ENCODE results near the gene LHX2. TPM values are rescaled to one million over a fixed set of nuclear protein-coding genes. Genes with fewer than 3 reads are reported as not detected.

Gene LHX2
- total RNA-seq, 1 donor from 2014 or later, result not detected

DNA sequence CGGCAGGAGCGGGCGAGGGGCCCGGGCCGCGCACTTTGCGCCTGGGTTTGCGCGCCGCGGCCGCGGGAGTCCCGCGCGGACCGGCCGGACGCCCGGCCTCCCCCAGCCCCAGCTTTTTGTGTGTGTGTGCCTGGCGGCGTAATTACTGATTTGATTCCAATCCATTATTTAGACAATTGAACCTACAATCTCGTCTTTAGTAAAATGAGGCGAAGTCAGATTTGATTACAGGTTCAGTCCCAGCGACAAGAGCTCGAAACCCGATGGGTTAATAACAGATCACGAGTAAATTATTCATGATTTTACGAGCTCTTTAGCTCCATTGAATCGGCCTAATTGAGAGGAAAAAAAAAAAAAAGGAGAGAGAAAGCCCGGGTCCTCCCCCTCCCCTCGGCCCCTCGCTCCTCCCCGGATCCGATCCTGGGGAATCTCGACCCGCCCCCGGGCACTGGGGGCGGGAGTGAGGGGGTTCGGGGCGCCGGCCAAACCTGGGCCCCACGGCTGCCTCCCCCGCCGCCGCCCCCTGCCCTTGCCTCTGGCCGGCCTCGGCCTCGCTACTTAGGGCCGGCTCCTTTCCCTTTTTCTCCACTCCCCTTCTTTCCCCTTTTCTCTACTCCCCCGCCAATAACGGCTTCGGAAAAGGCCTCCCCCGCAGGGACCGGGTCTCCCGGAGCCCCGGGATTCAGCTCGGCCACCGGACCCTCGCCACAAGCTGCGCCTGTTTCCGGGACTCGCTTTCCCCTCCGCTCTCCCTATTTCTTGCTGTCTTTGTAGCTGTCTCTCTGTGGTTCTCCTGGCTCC lies 6.6 kb downstream of the LHX2 start:
- Histone ChIP-seq H3K4me3 (ENCODE audit: low read depth, low read length) (no peak overlapping the region), H3K27me3 (ENCODE audit: control insufficient read depth, insufficient read depth, low read length) (peaks cover 79% of the 10 kb centered on the region), H3K36me3 (ENCODE audit: control insufficient read depth, insufficient read depth, low read length) (no peaks in the 10 kb centered on the region)
- no peak for DNase-seq (ENCODE audit: low read depth)
- no peak for FAIRE-seq
- TF ChIP-seq, protein P1, sequence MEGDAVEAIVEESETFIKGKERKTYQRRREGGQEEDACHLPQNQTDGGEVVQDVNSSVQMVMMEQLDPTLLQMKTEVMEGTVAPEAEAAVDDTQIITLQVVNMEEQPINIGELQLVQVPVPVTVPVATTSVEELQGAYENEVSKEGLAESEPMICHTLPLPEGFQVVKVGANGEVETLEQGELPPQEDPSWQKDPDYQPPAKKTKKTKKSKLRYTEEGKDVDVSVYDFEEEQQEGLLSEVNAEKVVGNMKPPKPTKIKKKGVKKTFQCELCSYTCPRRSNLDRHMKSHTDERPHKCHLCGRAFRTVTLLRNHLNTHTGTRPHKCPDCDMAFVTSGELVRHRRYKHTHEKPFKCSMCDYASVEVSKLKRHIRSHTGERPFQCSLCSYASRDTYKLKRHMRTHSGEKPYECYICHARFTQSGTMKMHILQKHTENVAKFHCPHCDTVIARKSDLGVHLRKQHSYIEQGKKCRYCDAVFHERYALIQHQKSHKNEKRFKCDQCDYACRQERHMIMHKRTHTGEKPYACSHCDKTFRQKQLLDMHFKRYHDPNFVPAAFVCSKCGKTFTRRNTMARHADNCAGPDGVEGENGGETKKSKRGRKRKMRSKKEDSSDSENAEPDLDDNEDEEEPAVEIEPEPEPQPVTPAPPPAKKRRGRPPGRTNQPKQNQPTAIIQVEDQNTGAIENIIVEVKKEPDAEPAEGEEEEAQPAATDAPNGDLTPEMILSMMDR (IDR thresholded peaks at IDR 0.05; ENCODE audit: insufficient read depth, low read length, severe bottlenecking), result no peak

DNA sequence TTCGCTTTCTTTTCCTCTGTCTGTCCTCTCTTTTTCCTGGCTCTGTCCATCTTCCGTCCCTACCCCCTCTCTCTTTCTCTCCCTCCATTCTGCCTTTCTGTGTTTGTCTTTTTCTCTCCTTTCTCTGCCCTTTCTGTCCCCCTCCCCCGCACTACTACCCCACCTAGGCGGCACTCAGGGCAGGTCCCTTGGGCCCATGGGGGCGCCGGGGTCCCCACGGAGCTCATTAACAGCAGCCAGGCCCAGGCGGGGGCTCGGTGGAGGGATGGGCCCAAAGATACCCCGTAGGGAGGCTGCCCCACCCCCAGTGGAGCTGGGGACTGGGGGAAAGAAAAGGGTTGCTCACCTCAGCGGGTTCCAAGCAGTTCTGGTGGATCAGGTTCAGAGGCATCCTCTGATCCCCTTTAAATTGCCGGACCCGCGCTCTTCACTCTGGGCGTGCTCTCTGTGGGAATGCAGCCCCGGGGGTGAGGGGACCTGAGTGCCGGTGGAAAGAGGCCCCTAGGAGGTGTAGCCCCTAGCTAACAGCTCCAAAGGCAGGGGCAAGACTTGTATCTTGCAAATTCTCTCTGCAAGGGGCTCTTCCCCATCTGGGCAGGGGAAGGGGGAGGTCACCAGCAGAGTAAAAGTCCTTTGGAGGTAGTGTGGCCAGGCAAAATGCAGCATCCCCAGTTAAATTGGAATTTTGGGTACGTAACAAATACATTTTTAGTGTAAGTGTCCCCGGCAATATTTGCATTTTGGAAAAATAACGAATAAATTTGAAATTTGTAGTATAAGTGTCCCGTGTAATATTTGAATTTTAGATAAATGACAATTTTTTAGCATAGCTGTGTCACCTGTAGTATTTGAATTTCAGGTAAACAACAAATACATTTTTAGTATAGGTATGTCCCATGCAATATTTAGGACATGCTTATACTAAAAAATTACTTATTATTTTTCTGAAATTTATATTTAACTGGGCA lies 7.4 kb downstream of the LHX2 start:
- Histone ChIP-seq H3K4me3 (ENCODE audit: low read depth, low read length) (no peak overlapping the region), H3K36me3 (ENCODE audit: control insufficient read depth, insufficient read depth, low read length) (no peaks in the 10 kb centered on the region), H3K27me3 (ENCODE audit: control insufficient read depth, insufficient read depth, low read length) (peaks cover 82% of the 10 kb centered on the region)
- FAIRE-seq, result no peak
- TF ChIP-seq, protein P1 (IDR thresholded peaks at IDR 0.05; ENCODE audit: insufficient read depth, low read length, severe bottlenecking), result no peak
- DNase-seq (ENCODE audit: low read depth), result no peak

DNA sequence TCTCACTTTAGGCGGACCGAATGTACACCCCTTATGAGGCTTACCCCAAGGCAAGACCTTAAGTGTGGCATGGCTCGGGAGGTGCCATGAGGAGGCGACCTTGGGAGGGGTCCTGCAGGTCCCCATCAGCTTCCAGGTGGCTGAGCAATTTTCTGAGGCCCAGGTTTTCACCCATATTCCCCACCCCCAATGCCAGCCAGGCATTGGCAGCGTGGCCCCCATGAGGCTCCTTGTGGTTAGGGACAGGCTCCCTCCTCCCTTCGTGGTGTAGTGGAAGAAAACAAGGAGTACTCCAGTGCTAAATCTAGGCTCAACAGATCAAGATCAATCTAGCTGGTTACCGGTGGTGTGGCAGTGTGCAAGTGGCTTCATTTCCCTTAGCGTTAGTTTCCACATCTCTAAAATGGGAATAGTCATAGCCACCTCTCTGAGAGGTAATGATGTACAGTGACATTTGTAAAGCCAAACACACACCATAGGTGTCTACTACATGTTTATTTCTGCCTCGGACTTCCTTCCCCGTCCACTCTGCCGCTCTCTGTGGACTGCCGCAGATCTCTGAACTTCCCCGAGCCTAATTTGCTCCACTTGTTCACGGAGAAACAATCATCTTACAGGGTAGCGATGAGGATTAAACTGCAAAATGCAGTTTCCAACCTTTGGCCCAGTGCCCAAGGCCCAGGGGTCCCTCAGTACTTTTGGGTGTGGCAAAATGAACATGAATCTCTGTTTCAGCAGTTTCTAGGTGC lies 8.4 kb downstream of the LHX2 start:
- peaks cover 79% of the 10 kb centered on the region for H3K27me3 ChIP-seq (ENCODE audit: control insufficient read depth, insufficient read depth, low read length)
- FAIRE-seq, result peak; percentile 28
- no peak for DNase-seq (ENCODE audit: low read depth)
- TF ChIP-seq, protein P1 (IDR thresholded peaks at IDR 0.05; ENCODE audit: insufficient read depth, low read length, severe bottlenecking), result no peak
- H3K36me3 ChIP-seq (ENCODE audit: control insufficient read depth, insufficient read depth, low read length), result no peaks in the 10 kb centered on the region
- no peak overlapping the region for H3K4me3 ChIP-seq (ENCODE audit: low read depth, low read length)

DNA sequence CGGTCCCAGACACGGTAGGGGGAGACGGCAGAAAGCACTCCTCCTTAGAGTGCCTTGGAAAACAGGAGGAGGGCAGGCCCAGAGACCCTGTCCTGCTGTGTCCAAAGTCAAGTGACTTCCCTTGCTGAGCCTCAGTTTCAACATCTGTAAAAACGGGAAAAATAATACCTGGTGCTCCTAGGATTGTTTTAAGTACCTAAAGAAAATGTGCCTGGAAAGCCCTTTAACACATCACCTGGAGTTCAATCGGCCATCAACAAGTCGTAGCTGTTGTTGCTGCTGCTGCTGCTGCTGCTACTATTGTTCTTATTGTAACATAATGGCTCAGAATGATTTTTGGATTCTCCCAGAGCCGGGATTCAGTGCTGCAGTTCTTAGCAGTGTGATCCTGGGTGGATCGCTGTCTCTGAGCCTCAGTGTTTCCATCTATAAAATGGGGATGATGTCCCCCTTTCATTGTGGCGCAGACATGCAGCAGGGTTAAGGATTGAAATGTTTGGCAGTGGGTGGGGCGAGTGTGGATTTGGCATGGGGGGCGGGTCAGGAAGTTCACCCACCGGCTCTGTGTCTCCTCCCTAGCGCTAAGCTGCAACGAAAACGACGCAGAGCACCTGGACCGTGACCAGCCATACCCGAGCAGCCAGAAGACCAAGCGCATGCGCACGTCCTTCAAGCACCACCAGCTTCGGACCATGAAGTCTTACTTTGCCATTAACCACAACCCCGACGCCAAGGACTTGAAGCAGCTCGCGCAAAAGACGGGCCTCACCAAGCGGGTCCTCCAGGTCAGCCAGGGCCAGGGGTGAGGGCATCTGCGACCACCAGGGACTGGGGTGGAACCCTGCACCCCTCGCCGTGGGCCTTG lies 9.2 kb downstream of the LHX2 start:
- no peak overlapping the region for H3K4me3 ChIP-seq (ENCODE audit: low read depth, low read length)
- H3K36me3 ChIP-seq (ENCODE audit: control insufficient read depth, insufficient read depth, low read length), result no peaks in the 10 kb centered on the region
- H3K27me3 ChIP-seq (ENCODE audit: control insufficient read depth, insufficient read depth, low read length), result peaks cover 71% of the 10 kb centered on the region
- FAIRE-seq (no peak), DNase-seq (ENCODE audit: low read depth) (no peak)
- TF ChIP-seq, protein P1 (IDR thresholded peaks at IDR 0.05; ENCODE audit: insufficient read depth, low read length, severe bottlenecking), result no peak

DNA sequence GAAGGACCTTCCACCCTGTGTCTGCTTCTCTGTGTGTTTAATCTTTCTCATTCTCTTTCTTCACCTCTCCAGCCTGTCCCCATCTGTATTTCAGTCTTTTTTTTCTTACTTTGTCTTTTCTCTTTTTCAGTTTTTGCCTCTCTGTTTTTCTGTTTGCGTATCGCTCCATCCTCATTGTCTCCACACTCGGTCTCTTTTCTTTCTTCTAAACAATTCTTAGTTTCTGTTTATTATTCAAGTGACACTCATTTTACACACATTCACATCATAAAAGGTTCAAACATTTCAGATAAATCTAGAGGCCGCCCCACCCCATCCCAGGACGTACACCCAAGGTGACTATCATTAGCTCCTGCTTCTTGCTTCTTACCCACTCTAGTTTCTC lies 9.8 kb downstream of the LHX2 start:
- DNase-seq (ENCODE audit: low read depth), result no peak
- Histone ChIP-seq H3K36me3 (ENCODE audit: control insufficient read depth, insufficient read depth, low read length) (no peaks in the 10 kb centered on the region), H3K27me3 (ENCODE audit: control insufficient read depth, insufficient read depth, low read length) (peaks cover 66% of the 10 kb centered on the region), H3K4me3 (ENCODE audit: low read depth, low read length) (no peak overlapping the region)
- no peak for FAIRE-seq
- TF ChIP-seq, protein P1 (IDR thresholded peaks at IDR 0.05; ENCODE audit: insufficient read depth, low read length, severe bottlenecking), result no peak

Measured in bronchial epithelial cell (primary cell).